CD14-positive monocyte (primary cell): ENCODE measurements around the gene EPS15. TPM values are rescaled to one million over a fixed set of nuclear protein-coding genes. Genes with fewer than 3 reads are reported as not detected.

Source experiments
- DNase-seq, 3 donors: peaks; one replicate each; pipeline ENCODE4 v3.0.0-alpha.2; 2011 to 2022
- H2AFZ ChIP-seq: 2 replicates; pipeline ENCODE4 v1.6.0; 2012; ENCODE audit warnings: mild to moderate bottlenecking, low read depth, low read length, inconsistent platforms; ENCODE audit not compliant: insufficient read depth, poor library complexity, severe bottlenecking
- H3K27ac ChIP-seq, 2 donors: 1 replicate in 1 of 2; 2 replicates in 1 of 2; pipeline ENCODE4 v1.5.1; 2012 to 2013; ENCODE audit warnings: low read length in 2 of 2, control low read depth in 1 of 2, inconsistent platforms in 1 of 2, low read depth in 1 of 2, mild to moderate bottlenecking in 1 of 2
- H3K27me3 ChIP-seq, 2 donors: one replicate each; pipeline versions ENCODE4 v1.6.0 to v1.6.1; 2011 to 2013; ENCODE audit warnings: low read length in 2 of 2; ENCODE audit not compliant: control insufficient read depth in 2 of 2, insufficient read depth in 2 of 2
- H3K36me3 ChIP-seq, 2 donors: replicated peaks in 1 of 2; 1 replicate in 1 of 2; 2 replicates in 1 of 2; pipeline versions ENCODE4 v1.5.1 to v1.6.1; 2012 to 2013; ENCODE audit warnings: low read length in 2 of 2, control low read depth in 1 of 2, inconsistent platforms in 1 of 2, mild to moderate bottlenecking in 1 of 2; ENCODE audit not compliant: insufficient read depth in 2 of 2, control insufficient read depth in 1 of 2
- H3K4me1 ChIP-seq, 2 donors: 1 replicate in 1 of 2; 2 replicates in 1 of 2; pipeline versions ENCODE4 v1.5.1 to v1.6.1; 2012 to 2013; ENCODE audit warnings: low read length in 2 of 2, control low read depth in 1 of 2, inconsistent platforms in 1 of 2, mild to moderate bottlenecking in 1 of 2, moderate library complexity in 1 of 2; ENCODE audit not compliant: insufficient read depth in 2 of 2, control insufficient read depth in 1 of 2
- H3K4me2 ChIP-seq: replicated peaks from 2 replicates; pipeline ENCODE3; 2012; ENCODE audit warnings: low read length, moderate library complexity, mild to moderate bottlenecking; ENCODE audit not compliant: poor library complexity, severe bottlenecking; ENCODE audit errors: extremely low read depth
- H3K4me3 ChIP-seq, 3 experiments: fragments of 200-600 bp in 1 of 3; sonication (generic) in 1 of 3; replicated peaks in 1 of 3; 1 replicate in 2 of 3; 2 replicates in 1 of 3; pipeline ENCODE4 v1.5.1; 2011 to 2013; ENCODE audit warnings: low read length in 3 of 3, mild to moderate bottlenecking in 3 of 3, control low read depth in 2 of 3, low read depth in 2 of 3, inconsistent platforms in 1 of 3, moderate library complexity in 1 of 3
- H3K79me2 ChIP-seq: 2 replicates; pipeline ENCODE4 v1.6.0; 2012; ENCODE audit warnings: mild to moderate bottlenecking, control low read depth, inconsistent platforms, low read length, moderate library complexity; ENCODE audit not compliant: insufficient read depth
- H3K9ac ChIP-seq: 2 replicates; pipeline ENCODE4 v1.6.0; 2017; ENCODE audit warnings: low read length, mild to moderate bottlenecking; ENCODE audit not compliant: insufficient read depth, poor library complexity, severe bottlenecking
- H3K9me3 ChIP-seq, 2 donors: replicated peaks in 1 of 2; 1 replicate in 1 of 2; 2 replicates in 1 of 2; pipeline versions ENCODE4 v1.5.1 to v1.6.1; 2012 to 2013; ENCODE audit warnings: low read length in 2 of 2, control low read depth in 1 of 2; ENCODE audit not compliant: control insufficient read depth in 1 of 2, insufficient read depth in 1 of 2
- H4K20me1 ChIP-seq: 2 replicates; pipeline ENCODE4 v1.6.0; 2012; ENCODE audit warnings: mild to moderate bottlenecking, low read length, control low read depth, moderate library complexity; ENCODE audit not compliant: insufficient read depth
- H3K27ac Mint-ChIP-seq, 7 donors: one replicate each; pipeline ENCODE4 v1.8.0; 2020; ENCODE audit warnings: mild to moderate bottlenecking in 7 of 7, mixed read lengths in 7 of 7, moderate library complexity in 6 of 7, inconsistent platforms in 2 of 7
- H3K27me3 Mint-ChIP-seq, 3 donors: one replicate each; pipeline ENCODE4 v1.8.0; 2021 to 2022; ENCODE audit warnings: low read depth in 3 of 3, mild to moderate bottlenecking in 3 of 3, mixed read lengths in 3 of 3, moderate library complexity in 3 of 3, inconsistent platforms in 1 of 3
- H3K36me3 Mint-ChIP-seq, 2 donors: one replicate each; pipeline ENCODE4 v1.8.0; 2020; ENCODE audit warnings: mixed read lengths in 2 of 2, inconsistent platforms in 1 of 2, mild to moderate bottlenecking in 1 of 2
- H3K4me1 Mint-ChIP-seq: one replicate; pipeline ENCODE4 v1.8.0; 2020; ENCODE audit warnings: mild to moderate bottlenecking, mixed read lengths
- H3K4me3 Mint-ChIP-seq, 2 donors: one replicate each; pipeline ENCODE4 v1.8.0; 2020; ENCODE audit warnings: mild to moderate bottlenecking in 2 of 2, mixed read lengths in 2 of 2, moderate library complexity in 1 of 2
- H3K9me3 Mint-ChIP-seq, 7 donors: one replicate each; pipeline ENCODE4 v1.8.0; 2020 to 2022; ENCODE audit warnings: mixed read lengths in 7 of 7, mild to moderate bottlenecking in 6 of 7, moderate library complexity in 6 of 7, inconsistent platforms in 2 of 7
- WGBS: methylation state at CpG from one replicate; pipeline ENCODE4 v1.1.5; 2013; ENCODE audit warnings: missing lambda C conversion rate; ENCODE audit not compliant: insufficient coverage; 5-methylcytosine and 5-hydroxymethylcytosine counted together
- intact Hi-C, 2 donors: fragments of 100-400 bp; cut with micrococcal nuclease; formaldehyde crosslinking; loops; one replicate each; pipeline versions ENCODE4 v1.15.0 to v1.15.1; 2023
- polyA plus RNA-seq, 3 donors: library from polyadenylated mRNA; depleted of rRNA in 1 of 3; unstranded in 2 of 3; stranded (reverse) in 1 of 3; fragments of 300-500 nt in 2 of 3; fragments of >200 nt in 1 of 3; fragmentation: Illumina TruSeq in 2 of 3; gene quantifications; 1 replicate in 2 of 3; 2 replicates in 1 of 3; pipeline ENCODE4 v1.2.3, GENCODE V29; 2012 to 2021
- TF ChIP-seq, protein P1 (sequence below): fragments of 200-600 bp; IDR thresholded peaks from one replicate; pipeline ENCODE4 v1.8.0; 2022; ENCODE audit warnings: antibody characterized with exemption, mild to moderate bottlenecking

Gene EPS15
- polyA plus RNA-seq, 3 donors, result 26.7 to 53.6 (median 36.4) TPM

DNA sequence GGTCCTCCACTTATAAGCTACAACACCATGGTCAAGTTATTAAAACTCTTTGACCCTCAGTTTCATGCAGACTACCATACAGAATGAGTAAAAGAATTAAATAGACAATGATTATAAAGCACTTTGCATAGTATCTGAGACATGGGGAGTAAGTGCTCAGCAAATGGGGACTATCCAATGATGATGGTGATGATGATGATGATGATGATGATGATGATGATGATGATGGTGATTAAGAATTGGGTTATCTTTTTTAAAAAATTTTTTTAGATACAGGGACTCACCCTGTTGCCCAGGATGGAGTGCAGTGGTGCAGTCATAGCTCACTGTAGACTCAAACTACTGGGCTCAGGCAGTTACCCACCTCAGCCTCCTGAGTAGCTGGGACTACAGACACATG lies 8.1 kb upstream of the EPS15 start:
- no peak overlapping the region for H3K4me2 ChIP-seq
- no peaks in the 10 kb centered on the region for H3K79me2 ChIP-seq
- no peaks in the 10 kb centered on the region for H3K9me3 ChIP-seq
- TF ChIP-seq, protein P1, sequence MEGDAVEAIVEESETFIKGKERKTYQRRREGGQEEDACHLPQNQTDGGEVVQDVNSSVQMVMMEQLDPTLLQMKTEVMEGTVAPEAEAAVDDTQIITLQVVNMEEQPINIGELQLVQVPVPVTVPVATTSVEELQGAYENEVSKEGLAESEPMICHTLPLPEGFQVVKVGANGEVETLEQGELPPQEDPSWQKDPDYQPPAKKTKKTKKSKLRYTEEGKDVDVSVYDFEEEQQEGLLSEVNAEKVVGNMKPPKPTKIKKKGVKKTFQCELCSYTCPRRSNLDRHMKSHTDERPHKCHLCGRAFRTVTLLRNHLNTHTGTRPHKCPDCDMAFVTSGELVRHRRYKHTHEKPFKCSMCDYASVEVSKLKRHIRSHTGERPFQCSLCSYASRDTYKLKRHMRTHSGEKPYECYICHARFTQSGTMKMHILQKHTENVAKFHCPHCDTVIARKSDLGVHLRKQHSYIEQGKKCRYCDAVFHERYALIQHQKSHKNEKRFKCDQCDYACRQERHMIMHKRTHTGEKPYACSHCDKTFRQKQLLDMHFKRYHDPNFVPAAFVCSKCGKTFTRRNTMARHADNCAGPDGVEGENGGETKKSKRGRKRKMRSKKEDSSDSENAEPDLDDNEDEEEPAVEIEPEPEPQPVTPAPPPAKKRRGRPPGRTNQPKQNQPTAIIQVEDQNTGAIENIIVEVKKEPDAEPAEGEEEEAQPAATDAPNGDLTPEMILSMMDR, result no peak
- intact Hi-C loops, result no loop called here
- Mint-ChIP-seq H3K27ac (no peak overlapping the region), H3K4me1 (peaks cover 5% of the 10 kb centered on the region), H3K27me3 (no peaks in the 10 kb centered on the region), H3K9me3 (peaks cover 0 to 2% (median 0%) of the 10 kb centered on the region in 7 donors), H3K4me3 (no peak overlapping the region), H3K36me3 (no peaks in the 10 kb centered on the region)
- no peaks in the 10 kb centered on the region for H4K20me1 ChIP-seq
- H3K9ac ChIP-seq, result no peak overlapping the region
- H3K27me3 ChIP-seq, result no peaks in the 10 kb centered on the region
- no peak overlapping the region for H3K4me3 ChIP-seq
- no peaks in the 10 kb centered on the region for H3K4me1 ChIP-seq
- H3K27ac ChIP-seq, result no peak overlapping the region
- no peak for DNase-seq
- H3K36me3 ChIP-seq, result no peaks in the 10 kb centered on the region
- H2AFZ ChIP-seq, result no peak overlapping the region

DNA sequence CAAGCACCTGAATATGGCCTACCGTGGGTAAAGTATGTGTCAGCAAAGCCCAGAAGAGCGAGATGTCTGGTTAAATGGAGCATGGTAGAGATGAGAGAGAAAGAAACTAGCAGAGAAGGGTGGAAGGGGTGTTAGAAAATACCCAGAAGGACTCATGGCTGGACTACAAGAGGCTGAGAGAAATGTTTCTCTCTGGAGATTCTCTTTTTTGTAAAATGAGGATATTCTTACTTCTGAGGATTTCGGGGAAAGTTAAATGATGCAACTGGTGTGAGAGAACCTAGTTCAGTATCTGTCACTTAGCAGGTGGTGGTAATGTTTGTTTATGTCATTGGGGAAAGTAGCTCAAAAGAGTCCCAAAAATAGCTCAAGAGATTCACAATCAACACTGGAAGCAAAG lies 7.2 kb upstream of the EPS15 start:
- WGBS, result no CpG with 5 or more reads among the region's 3 CpGs
- H3K9ac ChIP-seq, result peak overlapping the region; percentile 7
- H3K4me3 ChIP-seq, result no peak overlapping the region
- TF ChIP-seq, protein P1, result no peak
- no peaks in the 10 kb centered on the region for H3K36me3 Mint-ChIP-seq
- H3K4me1 ChIP-seq, result no peaks in the 10 kb centered on the region
- H3K9me3 Mint-ChIP-seq, result peaks cover 0 to 2% (median 0%) of the 10 kb centered on the region in 7 donors
- H3K27me3 Mint-ChIP-seq, result no peaks in the 10 kb centered on the region
- no peak overlapping the region for H3K4me2 ChIP-seq
- no peaks in the 10 kb centered on the region for H4K20me1 ChIP-seq
- no peak for DNase-seq
- no peak overlapping the region for H3K27ac ChIP-seq
- H3K36me3 ChIP-seq, result no peaks in the 10 kb centered on the region
- H3K27me3 ChIP-seq, result no peaks in the 10 kb centered on the region
- intact Hi-C loops, result no loop called here
- H3K4me1 Mint-ChIP-seq, result peaks cover 5% of the 10 kb centered on the region
- H3K79me2 ChIP-seq, result no peaks in the 10 kb centered on the region
- no peak overlapping the region for H2AFZ ChIP-seq
- peak overlapping the region in 1 of 7 donors; percentile 21 for H3K27ac Mint-ChIP-seq
- H3K9me3 ChIP-seq, result no peaks in the 10 kb centered on the region
- H3K4me3 Mint-ChIP-seq, result no peak overlapping the region
